Epithelial cell of esophagus (primary cell): ENCODE data around the gene SERTAD2.

Experiments
- DNase-seq: peaks from one replicate; pipeline ENCODE4 v3.0.0; 2010; ENCODE audit warnings: low read depth
- H3K4me3 ChIP-seq: 2 replicates; pipeline ENCODE4 v1.5.1; 2011; ENCODE audit warnings: mild to moderate bottlenecking, low read length, control low read depth
- CTCF ChIP-seq: IDR thresholded peaks from 2 replicates; pipeline ENCODE4 v1.5.1; 2011; ENCODE audit warnings: low read depth, mild to moderate bottlenecking, low read length, control low read depth, inconsistent platforms; ENCODE audit not compliant: insufficient read depth; ENCODE audit errors: missing control alignments

SERTAD2 gene

GRCh38 chr2:64649626-64650025, 4.1 kb downstream of the SERTAD2 start:
- peak overlapping the region; percentile 10 for H3K4me3 ChIP-seq
- peak; percentile 88 for DNase-seq
- no peak for TF ChIP-seq CTCF

GRCh38 chr2:64649013-64649484, 4.7 kb downstream of the SERTAD2 start:
- no peak for DNase-seq
- TF ChIP-seq CTCF: no peak
- peak overlapping the region; percentile 10 for H3K4me3 ChIP-seq

GRCh38 chr2:64646007-64646880, 7.5 kb downstream of the SERTAD2 start:
- peak; percentile 96 for TF ChIP-seq CTCF
- DNase-seq: peak; percentile 81
- H3K4me3 ChIP-seq: no peak overlapping the region

GRCh38 chr2:64644458-64645382, 9.0 kb downstream of the SERTAD2 start:
- H3K4me3 ChIP-seq: peak overlapping the region; percentile 38
- DNase-seq: peak; percentile 64
- no peak for TF ChIP-seq CTCF

GRCh38 chr2:64643838-64644457, 9.8 kb downstream of the SERTAD2 start:
- no peak for TF ChIP-seq CTCF
- peak overlapping the region; percentile 38 for H3K4me3 ChIP-seq
- no peak for DNase-seq

GRCh38 chr2:64641599-64641998, 12.1 kb downstream of the SERTAD2 start:
- DNase-seq: no peak
- no peak overlapping the region for H3K4me3 ChIP-seq
- no peak for TF ChIP-seq CTCF
